Prostate gland (tissue), 2 donors: ENCODE results near the gene FGFR4.

Experiments used
- CTCF ChIP-seq, 4 experiments: fragments of 200-600 bp in 2 of 4; fragments of 450-650 bp in 2 of 4; sonication (generic) in 2 of 4; IDR thresholded peaks; 1 replicate in 3 of 4; 2 replicates in 1 of 4; pipeline ENCODE4 v1.5.1; 2016 to 2019; ENCODE audit warnings: antibody characterized with exemption in 4 of 4, mild to moderate bottlenecking in 2 of 4, moderate library complexity in 2 of 4
- POLR2A ChIP-seq: fragments of 450-650 bp; IDR thresholded peaks from one replicate; pipeline ENCODE4 v1.6.1; 2016; ENCODE audit warnings: antibody characterized with exemption, mild to moderate bottlenecking

DNA sequence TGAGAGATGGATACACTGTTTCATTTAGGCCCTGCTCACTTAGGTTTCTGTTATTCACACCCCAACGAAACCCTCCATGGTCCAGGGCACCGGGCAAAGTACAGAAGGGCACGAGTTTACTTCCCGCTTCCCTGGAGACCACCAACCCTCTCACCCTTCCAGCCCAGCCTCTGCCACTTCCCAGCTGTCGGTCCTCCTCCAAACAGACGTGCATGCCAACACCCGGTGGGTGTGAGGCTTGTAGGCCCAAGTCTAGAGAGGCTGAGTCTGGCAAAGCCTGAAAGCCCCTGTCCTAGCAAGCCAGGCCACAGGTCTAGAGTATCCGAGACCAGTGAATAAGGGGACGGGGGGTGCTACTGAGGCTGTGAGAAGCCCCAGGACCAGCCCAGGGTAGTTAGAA is 7.1 kb upstream of the FGFR4 start:
- TF ChIP-seq CTCF (IDR thresholded peaks at IDR 0.05) (no peak), POLR2A (no peak)
